Stimulated activated naive CD4-positive, alpha-beta T cell treated with Interleukin-2 at 50 U/mL for 16 hours (primary cell): Measurements from ENCODE around the gene PARL.
"Not testable (repeated sequence)": the region's sequence is repeated elsewhere in the genome, so short reads cannot be mapped to it uniquely, and the experiment has no call there.

Experiments
- DNase-seq: peaks from one replicate; lab custom pipeline; 2025; lab: John Stamatoyannopoulos, UW

Gene PARL

GRCh38 chr3:183784503-183784902 is 100.2 kb downstream of the PARL start:
- not testable (repeated sequence) for DNase-seq

GRCh38 chr3:183782576-183783276 is 102.0 kb downstream of the PARL start:
- DNase-seq: no peak

- DNase-seq: no peak
These were observed 103.4 kb downstream of the PARL start for GRCh38 chr3:183781246-183781645.

- DNase-seq: no peak
These were observed 104.7 kb downstream of the PARL start for GRCh38 chr3:183779896-183780465.
